Measurements from ENCODE around the gene GP1BB. TPM values are rescaled to one million over a fixed set of nuclear protein-coding genes. Genes with fewer than 3 reads are reported as not detected.

Gene GP1BB
- total and polyA plus RNA-seq, 2 donors (not counting 3 experiments of a cell fraction or from before 2014, with no cell fraction given) = 1.7 to 6.2 TPM

DNA sequence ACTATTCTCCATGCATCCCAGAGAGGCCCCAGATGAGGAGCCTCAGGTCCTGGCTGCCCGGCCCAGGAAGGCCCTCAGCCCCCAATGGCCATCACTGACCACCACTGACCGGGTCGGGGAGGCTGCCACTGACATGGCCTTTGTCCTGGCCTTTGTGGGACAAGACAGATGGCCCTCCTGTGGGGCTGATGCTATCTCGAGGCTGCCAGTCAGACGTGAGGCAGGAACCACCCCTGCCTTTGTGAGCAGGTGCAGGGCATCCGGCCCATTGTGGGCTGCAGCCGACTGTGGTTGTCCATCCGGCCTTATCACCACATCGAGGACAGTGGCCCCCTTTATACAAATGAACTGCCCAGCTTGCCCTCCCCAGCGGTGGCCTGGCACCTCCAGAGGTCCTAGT, 5.5 kb downstream of the GP1BB start:
- no peaks in the 10 kb centered on the region for H3K36me3 ChIP-seq (ENCODE audit: control insufficient read depth in 2 of 2, extremely low read depth in 1 of 2, insufficient read depth in 2 of 2, low read length in 2 of 2)
- CTCF ChIA-PET = interaction anchor here (2.2 to 5.5 kb wide), 3 partner anchors 162 to 219 kb away, joined by 33 to 372 read pairs (median 38); no protein-coding TSS in a partner anchor
- peaks cover 0 to 2% of the 10 kb centered on the region in 2 experiments for H3K27me3 ChIP-seq (ENCODE audit: control insufficient read depth in 2 of 2, insufficient read depth in 2 of 2, low read length in 2 of 2)
- H3K79me2 ChIP-seq (ENCODE audit: control insufficient read depth, insufficient read depth, low read length) = no peaks in the 10 kb centered on the region
- peaks cover 3% of the 10 kb centered on the region for H3K4me1 ChIP-seq (ENCODE audit: control insufficient read depth, extremely low read depth, insufficient read depth, low read length)
- no peak for FAIRE-seq
- no peak overlapping the region for H2AFZ ChIP-seq (ENCODE audit: low read depth, low read length)
- dilution Hi-C loops (cut with MboI; ENCODE audit: extremely low pct_ligation_motif_present, low sequenced_read_pairs) = no loop called here
- TF ChIP-seq FOS (IDR thresholded peaks at IDR 0.05; ENCODE audit: borderline replicate concordance, insufficient read depth, low read length) (no peak), JUN (IDR thresholded peaks at IDR 0.05; ENCODE audit: borderline replicate concordance, insufficient read depth, insufficient read length, low read depth) (no peak), GATA2 (IDR thresholded peaks at IDR 0.05; ENCODE audit: insufficient read depth, insufficient read length, low read depth, low read length) (no peak), POLR2AphosphoS5 (IDR thresholded peaks at IDR 0.05; ENCODE audit: insufficient read depth, low read depth, low read length) (no peak), EZH2 (IDR thresholded peaks at IDR 0.05; ENCODE audit: borderline replicate concordance, low read depth, low read length, severe bottlenecking) (no peak), MYC (IDR thresholded peaks at IDR 0.05; ENCODE audit: low read depth, low read length) (no peak), POLR2A (IDR thresholded peaks at IDR 0.05; ENCODE audit: low read depth, low read length) (no peak)
- TF ChIP-seq, protein P1, sequence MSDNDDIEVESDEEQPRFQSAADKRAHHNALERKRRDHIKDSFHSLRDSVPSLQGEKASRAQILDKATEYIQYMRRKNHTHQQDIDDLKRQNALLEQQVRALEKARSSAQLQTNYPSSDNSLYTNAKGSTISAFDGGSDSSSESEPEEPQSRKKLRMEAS (IDR thresholded peaks at IDR 0.05; ENCODE audit: insufficient read depth, insufficient read length) = no peak
- TF ChIP-seq, protein P2, sequence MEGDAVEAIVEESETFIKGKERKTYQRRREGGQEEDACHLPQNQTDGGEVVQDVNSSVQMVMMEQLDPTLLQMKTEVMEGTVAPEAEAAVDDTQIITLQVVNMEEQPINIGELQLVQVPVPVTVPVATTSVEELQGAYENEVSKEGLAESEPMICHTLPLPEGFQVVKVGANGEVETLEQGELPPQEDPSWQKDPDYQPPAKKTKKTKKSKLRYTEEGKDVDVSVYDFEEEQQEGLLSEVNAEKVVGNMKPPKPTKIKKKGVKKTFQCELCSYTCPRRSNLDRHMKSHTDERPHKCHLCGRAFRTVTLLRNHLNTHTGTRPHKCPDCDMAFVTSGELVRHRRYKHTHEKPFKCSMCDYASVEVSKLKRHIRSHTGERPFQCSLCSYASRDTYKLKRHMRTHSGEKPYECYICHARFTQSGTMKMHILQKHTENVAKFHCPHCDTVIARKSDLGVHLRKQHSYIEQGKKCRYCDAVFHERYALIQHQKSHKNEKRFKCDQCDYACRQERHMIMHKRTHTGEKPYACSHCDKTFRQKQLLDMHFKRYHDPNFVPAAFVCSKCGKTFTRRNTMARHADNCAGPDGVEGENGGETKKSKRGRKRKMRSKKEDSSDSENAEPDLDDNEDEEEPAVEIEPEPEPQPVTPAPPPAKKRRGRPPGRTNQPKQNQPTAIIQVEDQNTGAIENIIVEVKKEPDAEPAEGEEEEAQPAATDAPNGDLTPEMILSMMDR (IDR thresholded peaks at IDR 0.05; ENCODE audit: extremely low read depth in 1 of 2, insufficient read depth in 1 of 2, low read depth in 1 of 2, low read length in 2 of 2) = no peak
- POLR2A ChIA-PET = no interaction called here
- no peaks in the 10 kb centered on the region for H3K9me3 ChIP-seq (replicated peaks; ENCODE audit: control insufficient read depth, insufficient read depth, low read length)
- no peak overlapping the region for H3K4me3 ChIP-seq (replicated peaks in 1 of 3; ENCODE audit: insufficient read depth in 1 of 3, low read depth in 1 of 3, low read length in 3 of 3)
- intact Hi-C loops (cut with micrococcal nuclease) = no loop called here
- no TSS peak for BruUV-seq (replicated peaks)
- H3K4me2 ChIP-seq (ENCODE audit: insufficient read depth, low read length) = no peak overlapping the region
- DNase-seq (ENCODE audit: low read depth, low spot score) = no peak
- no peaks in the 10 kb centered on the region for H4K20me1 ChIP-seq (replicated peaks; ENCODE audit: control insufficient read depth, extremely low read depth, insufficient read depth, low read length)
- H3K27ac ChIP-seq (ENCODE audit: insufficient read depth, low read depth, low read length) = no peak overlapping the region
- no peak overlapping the region for H3K9ac ChIP-seq (replicated peaks; ENCODE audit: extremely low read depth, insufficient read depth, low read length)
- H3K9me1 ChIP-seq (replicated peaks; ENCODE audit: control insufficient read depth, extremely low read depth, insufficient read depth, low read length) = no peaks in the 10 kb centered on the region

Measured in endothelial cell of umbilical vein (primary cell).